HG02759 (cell line): ENCODE data around the gene KLHL41.
"Not testable (repeated sequence)": the region's sequence is repeated elsewhere in the genome, so short reads cannot be mapped to it uniquely, and the experiment has no call there.

ENCODE experiments used
- ATAC-seq: cut with Tn5 transposase; IDR thresholded peaks from one replicate; pipeline ENCODE4 v1.9.1; 2021; ENCODE audit warnings: mild to moderate bottlenecking, moderate library complexity; ENCODE audit not compliant: unreplicated experiment

The KLHL41 gene

GRCh38 chr2:169571571-169571970 is 62.1 kb downstream of the KLHL41 start:
- no peak for ATAC-seq

- ATAC-seq: no peak
Measured at GRCh38 chr2:169572189-169572588, 62.7 kb downstream of the KLHL41 start.

GRCh38 chr2:169572821-169573159 is 63.3 kb downstream of the KLHL41 start:
- no peak for ATAC-seq

GRCh38 chr2:169573160-169573973 is 63.9 kb downstream of the KLHL41 start, which contains the start of gene FASTKD1:
Gene FASTKD1 (minus strand): TSS chr2:169573865. CDS start chr2:169572029, 1,836 bp downstream.
- peak; percentile 99 for ATAC-seq

GRCh38 chr2:169573974-169574299 is 64.4 kb downstream of the KLHL41 start:
- ATAC-seq: no peak

- ATAC-seq: not testable (repeated sequence)
Measured at GRCh38 chr2:169574539-169574938, 65.0 kb downstream of the KLHL41 start.

DNA sequence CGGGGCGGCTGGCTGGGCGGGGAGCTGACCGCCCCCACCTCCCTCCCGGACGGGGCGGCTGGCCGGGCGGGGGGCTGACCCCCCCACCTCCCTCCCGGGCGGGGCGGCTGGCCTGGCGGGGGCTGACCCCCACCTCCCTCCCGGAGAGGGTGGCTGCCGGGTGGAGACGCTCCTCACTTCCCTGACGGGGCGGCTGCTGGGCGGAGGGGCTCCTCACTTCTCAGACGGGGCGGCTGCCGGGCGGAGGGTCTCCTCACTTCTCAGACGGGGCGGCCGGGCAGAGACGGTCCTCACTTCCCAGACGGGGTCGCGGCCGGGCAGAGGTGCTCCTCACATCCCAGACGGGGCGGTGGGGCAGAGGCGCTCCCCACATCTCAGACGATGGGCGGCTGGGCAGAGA is 65.8 kb downstream of the KLHL41 start:
- ATAC-seq: not testable (repeated sequence)
